Kidney glomerular epithelial cell (primary cell): ENCODE data around the gene DLGAP1.
"Not testable (repeated sequence)": the region's sequence is repeated elsewhere in the genome, so short reads cannot be mapped to it uniquely, and the experiment has no call there.

Experiments used
- DNase-seq: peaks from one replicate; lab custom pipeline; 2025; lab: John Stamatoyannopoulos, UW

Gene DLGAP1

DNA sequence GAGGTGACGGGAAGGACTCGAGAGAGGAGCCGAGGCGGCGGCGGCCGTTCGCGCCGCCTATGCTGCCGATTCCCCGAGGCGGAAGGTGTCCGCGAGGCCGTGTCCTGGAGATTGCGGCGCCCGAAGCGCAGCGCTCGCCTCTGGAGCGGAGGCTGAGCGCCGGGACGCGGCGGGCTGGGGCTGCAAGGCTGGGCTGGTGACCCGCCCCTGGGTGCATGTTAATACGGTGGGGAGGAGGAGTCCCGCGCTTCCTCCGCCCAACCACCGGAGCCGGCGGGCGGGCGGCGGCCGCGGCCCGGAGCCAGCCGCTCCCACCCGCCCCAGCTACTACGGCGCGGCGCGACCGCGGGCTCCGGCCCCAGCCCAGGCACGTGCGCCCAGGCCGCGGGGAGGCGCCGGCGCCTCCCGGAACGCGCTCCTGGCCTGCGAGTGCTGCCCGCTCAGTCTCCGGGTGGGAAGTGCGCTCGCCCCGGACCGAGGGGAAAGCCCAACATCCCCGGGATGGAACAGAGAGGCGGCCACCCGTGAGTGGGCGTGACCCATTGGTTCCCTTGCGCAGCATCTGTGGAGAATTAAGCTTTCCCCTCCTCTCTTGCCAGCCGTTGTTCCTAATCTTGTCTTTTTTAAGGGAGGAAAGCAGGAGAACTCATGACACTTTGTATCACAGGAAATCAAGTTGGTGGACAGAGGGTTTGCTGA is at the start of gene DLGAP1:
Gene DLGAP1, minus strand, starts transcription at position 195 of the 699 bp plus-strand sequence.
- DNase-seq: no peak

DNA sequence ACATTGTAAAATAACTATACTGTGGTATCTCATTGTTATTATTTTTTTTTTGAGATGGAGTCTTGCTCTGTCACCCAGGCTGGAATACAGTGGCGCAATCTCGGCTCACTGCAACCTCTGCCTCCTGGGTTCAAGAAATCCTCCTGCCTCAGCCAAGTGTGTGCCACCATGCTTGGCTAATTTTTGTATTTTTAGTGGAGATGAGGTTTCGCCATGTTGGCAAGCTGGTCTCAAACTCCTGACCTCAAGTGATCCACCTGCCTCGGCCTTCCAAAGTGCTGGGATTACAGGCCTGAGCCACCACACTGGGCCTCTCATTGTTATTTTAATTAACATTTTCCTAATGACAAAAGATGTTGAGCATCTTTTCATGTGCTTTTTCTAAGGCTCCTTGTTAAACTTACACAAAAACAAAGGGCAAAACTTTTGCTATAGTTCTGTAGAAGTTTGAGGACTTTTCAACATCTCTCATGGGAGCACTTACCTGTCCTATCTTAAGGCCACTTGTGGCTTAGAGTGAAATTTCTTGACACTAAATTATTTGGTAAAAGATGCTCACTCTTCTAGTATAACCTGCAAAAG is 39.7 kb upstream of the DLGAP1 start:
- DNase-seq: not testable (repeated sequence)

DNA sequence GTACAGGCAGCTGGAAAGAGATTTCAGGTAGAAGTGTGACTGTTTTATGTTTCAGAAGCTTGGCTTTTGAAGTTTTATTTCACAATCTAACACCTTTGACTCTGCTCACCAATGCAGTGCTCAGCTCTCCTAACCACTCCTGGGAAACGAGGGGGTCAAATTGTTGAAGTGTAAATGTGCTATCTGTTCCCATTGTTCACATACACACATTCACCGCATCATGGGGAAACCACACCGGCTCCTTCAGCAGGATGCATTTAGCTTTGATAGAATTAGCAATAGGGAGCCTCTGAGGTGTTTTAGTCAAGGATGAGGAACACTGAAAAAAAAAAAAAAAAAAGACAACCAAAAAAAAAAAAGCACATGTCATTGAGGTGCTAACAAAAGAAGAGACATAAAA is 13.4 kb upstream of the DLGAP1 start:
- no peak for DNase-seq

DNA sequence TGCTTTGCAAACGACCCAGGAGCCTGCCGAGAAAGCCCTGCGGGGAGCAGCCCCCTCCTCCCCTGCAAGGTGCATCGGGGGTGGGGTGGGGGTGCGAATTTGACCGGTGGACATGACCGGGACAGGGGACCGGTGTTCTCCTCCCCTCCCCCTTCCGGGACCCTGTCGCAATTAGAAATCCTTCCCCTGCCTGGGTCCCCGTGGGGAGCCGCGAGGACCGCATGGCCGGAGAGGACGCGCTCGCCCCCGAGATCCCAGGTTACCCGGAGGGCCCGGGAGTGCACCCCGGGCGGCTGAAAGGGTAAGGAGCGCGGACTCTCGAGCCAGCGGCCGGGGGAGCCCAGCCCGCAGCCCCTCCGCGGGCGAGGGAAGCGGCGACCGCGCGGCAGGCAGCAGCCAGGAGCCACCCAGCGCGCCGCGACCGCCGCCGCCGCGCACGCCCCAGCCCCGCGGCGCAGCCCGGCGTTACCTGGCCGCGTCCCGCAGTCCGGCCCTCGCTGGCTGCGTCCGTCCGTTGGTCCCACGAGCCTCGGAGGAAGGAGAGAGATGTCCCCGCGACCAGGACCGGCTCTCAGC is 482 bp downstream of the DLGAP1 start:
- DNase-seq: no peak

DNA sequence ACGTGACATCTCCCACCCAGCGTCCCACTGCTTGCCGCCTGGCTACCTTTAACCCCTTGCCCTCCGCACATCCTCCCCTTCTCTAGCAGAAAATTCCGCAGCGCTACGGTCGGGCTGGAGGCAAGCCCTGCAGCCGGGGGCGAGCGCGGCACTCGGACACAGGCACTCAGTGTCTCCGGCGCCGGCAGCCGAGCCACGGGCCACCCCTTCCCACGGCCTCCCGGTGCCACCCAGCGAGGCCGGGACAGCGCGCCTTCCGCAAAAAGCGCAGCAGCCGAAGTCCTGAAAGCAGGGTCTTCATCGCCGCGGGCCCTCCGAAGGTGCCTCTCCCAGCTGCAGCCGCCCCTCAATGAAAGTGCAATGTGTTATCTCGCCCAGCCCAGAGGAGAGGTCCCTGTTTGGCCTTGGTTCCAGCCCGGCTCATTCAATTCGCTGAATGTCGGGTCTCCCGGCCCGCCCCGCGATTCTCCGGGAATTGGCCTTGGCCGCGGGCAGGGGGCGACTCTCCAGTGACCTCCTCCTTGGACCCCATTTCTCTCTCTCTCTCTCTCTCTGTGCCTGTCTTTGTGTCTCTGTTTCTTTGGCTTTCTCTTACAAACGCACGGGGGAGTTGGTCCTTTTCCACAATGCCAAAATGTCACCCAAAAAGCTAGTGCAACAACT is 1.1 kb downstream of the DLGAP1 start:
- no peak for DNase-seq

DNA sequence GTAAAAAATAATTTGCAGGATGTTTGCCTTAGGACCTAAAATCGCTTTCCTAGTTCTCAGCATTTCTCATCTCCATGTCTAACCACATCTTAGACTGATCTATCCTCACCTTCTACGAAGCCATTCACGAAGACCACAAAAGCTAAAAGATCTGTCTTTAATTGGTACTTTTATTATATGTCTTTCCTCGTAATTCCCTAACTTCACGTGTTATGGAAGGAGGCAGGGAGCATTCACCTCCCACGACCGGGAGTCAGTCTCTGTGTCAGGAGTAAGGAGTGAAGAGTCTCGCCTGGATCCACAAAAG is 1.6 kb downstream of the DLGAP1 start:
- DNase-seq: no peak

DNA sequence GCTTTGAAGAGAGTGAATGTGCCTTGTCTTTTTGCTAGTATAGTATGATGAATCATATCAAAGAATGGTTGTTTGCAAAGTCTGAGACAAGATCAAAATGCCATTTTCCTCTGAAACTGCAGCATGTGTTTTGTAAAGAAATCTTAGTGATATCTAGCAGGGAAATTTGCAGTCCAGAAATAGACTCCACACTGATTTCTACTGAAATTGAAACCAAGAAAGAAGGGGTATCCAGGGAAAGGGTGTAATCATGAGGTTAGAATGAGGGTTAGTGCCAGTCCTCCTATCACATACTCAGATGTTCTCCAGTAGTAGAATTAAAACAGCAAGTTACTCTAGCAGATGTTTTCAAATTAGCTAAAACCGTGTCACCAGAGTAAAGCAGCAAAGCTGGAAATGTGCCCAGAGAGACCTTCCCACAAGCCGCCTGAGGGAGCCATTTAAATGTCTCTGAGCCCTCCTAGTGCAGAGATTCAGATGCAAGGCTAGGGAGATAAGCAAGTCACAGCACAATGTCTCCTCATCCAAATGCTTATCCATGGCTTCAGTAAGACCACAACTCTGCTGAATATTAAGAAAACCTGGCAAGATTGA is 4.9 kb downstream of the DLGAP1 start:
- no peak for DNase-seq

DNA sequence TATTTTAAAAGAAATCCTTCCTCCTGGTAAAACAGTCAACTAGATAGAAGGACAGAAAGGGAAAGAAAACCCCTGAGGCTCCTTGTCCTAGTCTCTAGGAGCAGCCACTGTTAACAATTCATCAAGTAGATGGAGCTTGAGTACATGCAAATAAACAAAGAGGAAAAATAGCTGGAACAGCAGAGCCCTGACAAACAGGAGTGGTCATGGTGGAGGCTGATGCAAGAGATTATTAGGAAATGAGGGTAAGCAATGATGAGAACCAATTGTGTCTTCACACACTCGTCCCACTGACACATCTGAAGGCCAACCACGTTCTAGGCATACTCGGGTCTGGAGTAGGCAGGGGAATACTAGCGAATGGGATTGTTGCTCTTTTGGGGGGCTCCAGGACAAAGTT is 9.2 kb downstream of the DLGAP1 start:
- DNase-seq: no peak

DNA sequence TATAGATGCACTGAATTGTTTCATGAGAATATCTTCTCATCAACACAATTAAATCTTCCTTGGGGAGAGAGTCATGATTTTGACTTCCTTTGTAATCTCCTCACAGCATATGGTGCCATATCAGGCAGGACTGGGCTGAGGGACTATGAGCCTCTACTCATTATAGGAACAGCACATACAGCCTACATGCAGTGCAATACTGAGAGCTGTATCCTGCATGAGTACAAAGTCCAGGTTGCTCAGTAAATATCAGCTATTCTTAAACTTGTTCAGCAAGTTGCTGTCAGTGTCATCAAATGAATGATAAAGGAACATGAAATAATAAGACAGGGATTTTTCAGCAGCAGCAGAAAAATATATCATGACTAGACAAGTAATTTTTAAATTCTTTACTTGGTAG is 10.8 kb downstream of the DLGAP1 start:
- DNase-seq: no peak

DNA sequence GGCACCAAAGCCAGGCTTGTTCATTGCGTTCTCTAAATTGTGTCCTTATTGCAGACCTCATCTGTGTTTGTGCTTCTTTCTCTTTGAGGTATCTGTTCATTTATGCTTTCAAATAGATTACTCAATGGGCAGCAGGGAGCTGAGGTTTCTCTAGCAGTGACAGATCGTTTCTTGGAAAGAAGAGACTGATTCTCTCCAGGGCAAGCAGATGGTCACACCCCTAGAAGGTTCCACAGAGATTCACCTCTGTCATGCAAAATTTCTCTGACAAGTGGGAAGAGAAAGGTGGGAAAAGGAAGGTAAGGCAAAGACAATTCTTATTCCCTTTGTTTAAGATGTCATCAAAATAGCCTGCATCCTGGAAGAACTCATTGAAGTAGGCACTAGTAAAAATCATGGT is 14.0 kb downstream of the DLGAP1 start:
- DNase-seq: no peak

DNA sequence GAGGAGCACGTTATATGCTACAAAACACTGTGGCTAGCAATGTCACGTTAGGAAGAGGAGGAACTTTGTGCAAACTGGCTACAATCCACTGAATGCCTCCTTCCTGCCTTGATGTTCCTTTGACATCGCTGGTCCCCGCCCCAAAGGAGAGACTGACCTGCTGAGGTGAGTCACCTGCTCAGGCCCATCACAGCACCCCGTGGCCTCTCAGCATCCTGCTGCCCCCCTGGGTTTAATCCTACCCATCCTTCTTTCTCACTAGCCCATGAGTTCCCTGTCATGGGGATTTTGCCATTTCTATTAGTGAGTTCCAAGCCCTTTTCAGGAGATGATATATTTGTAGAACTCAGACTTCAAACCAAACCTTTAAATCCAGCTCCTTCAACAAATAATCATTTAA is 16.2 kb downstream of the DLGAP1 start:
- no peak for DNase-seq

DNA sequence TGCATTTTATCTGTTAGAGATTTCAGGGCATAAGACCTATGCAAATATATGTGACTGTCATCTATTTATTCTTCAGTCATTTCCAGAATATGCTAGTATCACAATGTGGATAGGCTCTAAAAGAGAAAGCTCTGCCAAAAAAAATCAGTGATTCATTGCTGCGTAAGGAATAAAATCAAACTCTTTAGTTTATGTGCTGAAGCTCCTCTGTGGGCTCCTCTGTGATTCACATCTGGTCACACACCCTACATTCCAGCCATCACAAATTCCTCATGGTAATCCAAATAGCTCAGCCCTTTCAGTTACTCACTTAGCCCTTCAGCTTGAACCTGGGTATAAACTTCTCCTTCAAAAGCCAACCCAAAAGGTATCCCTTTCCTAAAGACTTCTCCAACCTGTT is 21.4 kb downstream of the DLGAP1 start:
- no peak for DNase-seq

DNA sequence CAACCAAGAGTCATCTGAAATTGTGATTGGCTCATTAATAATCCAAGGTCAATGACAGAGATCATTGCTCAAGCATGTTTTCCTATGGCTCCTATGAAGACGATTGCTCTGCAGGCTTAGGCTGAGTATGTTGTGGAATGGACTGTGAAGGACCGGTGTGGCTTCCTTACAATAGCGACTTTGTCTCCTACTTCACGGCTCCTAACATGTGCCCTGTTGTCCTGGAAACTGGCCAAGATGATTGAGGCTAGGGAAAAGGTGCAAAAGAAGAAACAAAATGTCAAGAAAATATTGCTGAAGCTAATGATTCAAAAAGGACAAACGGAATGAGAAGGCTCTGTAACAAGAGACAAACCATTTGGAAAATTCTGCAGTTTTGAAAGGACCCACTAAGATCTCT is 24.3 kb downstream of the DLGAP1 start:
- DNase-seq: no peak

DNA sequence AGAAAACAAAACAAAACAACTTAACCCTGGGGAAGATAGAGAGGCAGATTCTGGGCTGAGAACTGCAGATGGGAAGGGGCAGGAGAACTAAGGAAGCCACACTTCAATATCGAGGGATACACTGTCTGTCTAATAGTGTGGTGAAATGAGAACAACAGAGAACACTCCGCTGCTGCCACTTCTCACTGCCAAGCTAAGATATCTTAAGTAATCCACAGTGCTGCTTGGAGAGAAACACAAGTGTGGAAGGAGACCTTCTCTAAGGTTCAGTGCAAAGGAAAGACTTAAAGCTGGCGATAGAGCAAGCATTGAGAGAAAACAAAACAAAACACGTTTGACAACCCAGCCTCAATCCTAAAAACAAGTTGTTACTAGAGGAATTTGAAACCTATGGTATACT is 37.4 kb downstream of the DLGAP1 start:
- no peak for DNase-seq

DNA sequence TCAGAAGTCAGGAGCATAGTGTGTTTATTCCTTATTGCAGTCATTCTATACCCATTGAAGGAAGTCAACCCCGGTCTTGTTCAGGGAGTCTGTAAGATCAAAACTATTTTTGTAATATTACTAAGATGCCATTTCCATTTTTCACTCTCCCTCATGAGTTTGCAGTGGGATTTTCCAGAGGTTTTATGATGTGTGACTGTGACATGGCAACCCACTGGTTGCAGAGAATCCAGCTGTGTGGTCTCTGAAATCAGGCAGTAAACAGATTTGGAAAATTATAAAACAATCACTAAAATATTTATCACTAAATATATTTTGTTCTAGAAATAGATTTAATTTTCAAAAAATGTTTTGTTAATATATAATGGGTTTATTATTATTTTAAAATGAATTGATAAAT is 38.1 kb downstream of the DLGAP1 start:
- DNase-seq: no peak

DNA sequence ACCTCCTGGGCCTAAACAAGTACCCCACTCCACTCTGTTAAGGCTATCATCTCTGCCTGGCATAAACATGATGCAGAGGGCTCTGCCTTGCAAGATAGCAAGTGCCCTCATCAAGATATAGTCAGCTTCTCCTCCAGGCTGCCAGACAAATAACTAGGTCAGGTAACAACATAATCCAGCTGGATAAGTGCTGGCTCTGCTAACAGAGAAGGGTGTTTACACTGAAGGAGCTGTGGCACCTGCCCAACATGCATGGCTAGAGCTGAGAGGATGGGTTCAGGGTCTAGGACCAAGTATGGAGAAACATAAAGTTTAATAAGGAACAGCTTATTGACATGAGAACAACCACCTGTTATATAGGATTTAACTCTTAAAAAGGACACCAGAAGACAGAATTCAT is 42.8 kb downstream of the DLGAP1 start:
- DNase-seq: no peak

DNA sequence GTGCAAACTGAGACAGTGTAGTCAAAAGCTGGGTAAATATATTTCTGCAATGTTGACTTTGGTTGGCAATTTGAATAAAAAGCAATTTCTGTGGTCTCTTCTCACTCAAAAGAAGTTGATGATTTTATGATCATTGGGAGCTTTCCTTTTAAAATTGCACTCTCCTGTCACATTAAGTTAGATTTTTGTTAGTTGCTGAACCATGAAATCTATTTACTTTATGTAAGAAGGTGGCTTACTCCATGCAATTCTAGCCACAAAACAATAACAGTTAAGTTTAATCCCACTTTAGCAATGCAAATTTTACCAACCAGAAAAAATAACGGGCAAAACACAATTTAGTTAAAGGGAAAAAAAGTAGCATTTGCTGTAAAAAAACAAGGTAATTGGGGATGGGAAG is 48.3 kb downstream of the DLGAP1 start:
- DNase-seq: no peak

DNA sequence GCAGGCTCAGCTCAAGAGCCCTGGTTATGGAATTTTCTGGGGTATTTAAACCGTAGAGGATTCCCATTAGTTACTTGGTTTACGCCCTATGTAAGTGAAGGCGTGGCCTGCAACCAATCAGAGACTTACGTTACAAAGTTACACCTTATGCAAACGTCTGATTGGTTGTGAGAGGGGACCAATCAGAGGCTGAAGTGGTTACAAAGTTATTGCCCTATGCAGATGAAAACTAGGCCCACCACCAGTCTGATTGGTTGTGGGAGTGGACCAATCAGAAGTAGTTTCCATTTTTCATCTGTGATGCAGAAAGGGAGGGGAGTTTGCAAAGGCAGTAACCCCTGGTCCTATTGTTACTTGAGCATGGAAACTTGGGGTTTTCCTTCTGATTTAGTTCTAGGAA is 49.1 kb downstream of the DLGAP1 start:
- DNase-seq: no peak

DNA sequence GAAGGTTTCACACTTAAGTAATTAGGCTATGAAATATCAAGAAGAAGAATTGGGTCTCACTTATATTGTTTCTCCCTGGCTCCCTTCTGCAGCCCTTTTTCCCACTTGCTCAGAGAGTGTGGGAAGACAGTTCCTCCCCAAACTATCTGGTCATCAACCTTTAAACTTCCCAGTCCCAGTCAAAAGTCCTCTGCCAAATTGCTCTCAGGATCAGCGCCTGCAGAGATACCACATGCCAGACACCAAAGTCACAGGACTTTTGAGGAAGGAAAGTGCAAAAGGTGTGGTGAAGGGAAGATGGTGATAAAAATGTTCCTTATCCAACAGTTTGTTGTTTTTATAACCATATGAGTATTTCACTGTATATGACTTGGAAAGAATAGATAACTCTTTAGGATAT is 51.3 kb downstream of the DLGAP1 start:
- DNase-seq: no peak

DNA sequence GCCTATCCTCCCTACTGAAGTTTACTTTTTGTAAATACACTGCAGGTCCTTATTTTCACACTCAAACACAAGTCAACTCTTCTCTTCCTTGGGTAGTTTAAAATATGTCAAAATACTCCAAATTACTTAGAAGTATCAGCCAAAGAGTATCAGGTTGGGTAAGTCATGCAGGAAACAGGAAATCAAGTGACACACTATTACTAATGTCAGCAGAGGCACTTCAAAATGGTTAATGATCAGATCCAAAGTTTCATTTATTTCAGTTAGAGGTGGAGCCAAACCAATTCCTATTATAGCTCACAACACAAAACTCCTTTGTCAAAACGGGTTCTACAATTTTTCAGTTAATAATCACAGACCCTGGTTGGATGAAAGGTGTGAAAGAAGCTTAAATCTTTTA is 54.2 kb downstream of the DLGAP1 start:
- no peak for DNase-seq

DNA sequence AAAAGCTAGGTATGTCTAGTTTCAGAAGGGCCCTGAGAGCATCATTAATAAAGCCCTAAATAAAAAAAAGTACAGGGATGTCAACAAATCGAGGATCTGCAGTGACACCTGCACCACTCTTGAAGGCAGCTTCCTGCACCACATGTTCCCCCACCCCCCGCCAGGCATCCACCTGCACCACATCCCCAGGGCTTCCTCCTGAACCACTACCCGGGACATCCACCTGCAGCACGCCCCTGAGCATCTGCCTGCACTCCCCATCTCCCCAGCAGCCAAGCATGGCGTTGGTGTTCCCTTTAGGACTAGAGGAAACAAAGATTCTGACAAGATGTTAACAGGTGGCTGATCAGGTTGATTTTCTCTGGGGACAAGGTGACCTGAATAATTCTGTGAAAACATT is 55.2 kb downstream of the DLGAP1 start:
- no peak for DNase-seq

DNA sequence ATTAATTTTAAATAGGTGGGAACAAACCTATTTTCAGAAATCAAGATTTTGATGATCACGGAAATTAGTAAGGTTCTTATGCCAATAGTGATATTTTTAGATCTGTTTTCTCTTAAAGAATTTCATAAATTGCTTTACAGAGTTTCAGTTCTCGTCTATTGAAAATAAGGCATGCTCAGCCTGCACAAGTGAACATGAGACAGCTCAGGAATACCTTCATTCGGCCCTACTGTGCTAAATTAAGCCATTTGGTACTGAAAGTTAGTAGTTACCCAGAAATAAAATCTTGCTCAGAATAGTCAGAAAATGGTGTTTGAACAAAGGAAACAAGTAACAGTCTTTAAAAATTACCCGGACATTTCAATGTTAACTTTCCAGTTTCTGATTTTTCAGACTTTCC is 60.4 kb downstream of the DLGAP1 start:
- no peak for DNase-seq

DNA sequence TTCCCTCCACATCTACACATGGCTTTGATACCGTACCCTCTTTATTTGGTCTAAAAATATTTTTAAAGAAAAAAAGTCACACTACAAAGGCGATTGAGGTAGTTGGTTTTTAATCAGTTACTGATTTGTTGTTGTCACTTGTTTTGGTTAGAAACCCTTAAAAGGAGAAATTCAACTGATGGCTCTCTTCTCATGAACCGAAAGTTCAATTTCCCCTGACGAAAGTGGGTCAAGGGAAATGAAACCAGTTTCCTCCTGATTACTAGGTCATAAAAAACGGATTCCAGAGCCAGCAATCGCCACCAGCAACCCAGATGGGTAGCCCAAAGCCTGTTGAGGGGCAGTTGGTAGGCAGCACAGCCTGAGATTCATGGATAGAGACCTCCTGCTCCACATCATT is 63.2 kb downstream of the DLGAP1 start:
- no peak for DNase-seq
